PFSK-1 (cell line): Measurements from ENCODE around the gene S100A1.

Experiments
- POLR2AphosphoS5 ChIP-seq: IDR thresholded peaks from 2 replicates; pipeline ENCODE4 v1.6.1; 2012; ENCODE audit warnings: low read depth, mild to moderate bottlenecking, control low read depth, low read length, moderate library complexity
- TF ChIP-seq, protein P1 (sequence below), 2 experiments: IDR thresholded peaks; 2 replicates each; pipeline versions ENCODE4 v1.6.1 to v1.8.0; 2011 to 2012; ENCODE audit warnings: low read depth in 2 of 2, low read length in 2 of 2, control low read depth in 1 of 2, inconsistent platforms in 1 of 2, mild to moderate bottlenecking in 1 of 2, moderate library complexity in 1 of 2; ENCODE audit not compliant: insufficient read depth in 1 of 2

DNA sequence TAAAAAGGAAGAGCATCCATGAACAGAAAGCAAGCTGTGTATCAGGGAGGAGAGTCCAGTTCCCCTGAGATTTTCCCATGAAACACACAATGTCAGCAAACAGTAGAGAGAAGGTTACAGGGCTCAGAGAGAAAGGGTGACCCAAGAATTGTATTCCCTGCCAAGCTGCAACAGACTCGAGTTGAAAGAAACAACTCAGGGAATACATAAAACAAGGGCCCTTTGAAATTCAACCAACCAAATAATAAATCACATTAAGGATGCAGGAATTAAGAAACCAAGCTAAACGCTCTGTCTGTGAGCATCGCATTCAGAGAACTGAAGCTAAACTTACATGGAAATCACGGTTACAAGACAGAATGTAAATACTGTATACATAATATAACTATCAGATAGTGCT is 35.5 kb upstream of the S100A1 start:
- TF ChIP-seq, protein P1, sequence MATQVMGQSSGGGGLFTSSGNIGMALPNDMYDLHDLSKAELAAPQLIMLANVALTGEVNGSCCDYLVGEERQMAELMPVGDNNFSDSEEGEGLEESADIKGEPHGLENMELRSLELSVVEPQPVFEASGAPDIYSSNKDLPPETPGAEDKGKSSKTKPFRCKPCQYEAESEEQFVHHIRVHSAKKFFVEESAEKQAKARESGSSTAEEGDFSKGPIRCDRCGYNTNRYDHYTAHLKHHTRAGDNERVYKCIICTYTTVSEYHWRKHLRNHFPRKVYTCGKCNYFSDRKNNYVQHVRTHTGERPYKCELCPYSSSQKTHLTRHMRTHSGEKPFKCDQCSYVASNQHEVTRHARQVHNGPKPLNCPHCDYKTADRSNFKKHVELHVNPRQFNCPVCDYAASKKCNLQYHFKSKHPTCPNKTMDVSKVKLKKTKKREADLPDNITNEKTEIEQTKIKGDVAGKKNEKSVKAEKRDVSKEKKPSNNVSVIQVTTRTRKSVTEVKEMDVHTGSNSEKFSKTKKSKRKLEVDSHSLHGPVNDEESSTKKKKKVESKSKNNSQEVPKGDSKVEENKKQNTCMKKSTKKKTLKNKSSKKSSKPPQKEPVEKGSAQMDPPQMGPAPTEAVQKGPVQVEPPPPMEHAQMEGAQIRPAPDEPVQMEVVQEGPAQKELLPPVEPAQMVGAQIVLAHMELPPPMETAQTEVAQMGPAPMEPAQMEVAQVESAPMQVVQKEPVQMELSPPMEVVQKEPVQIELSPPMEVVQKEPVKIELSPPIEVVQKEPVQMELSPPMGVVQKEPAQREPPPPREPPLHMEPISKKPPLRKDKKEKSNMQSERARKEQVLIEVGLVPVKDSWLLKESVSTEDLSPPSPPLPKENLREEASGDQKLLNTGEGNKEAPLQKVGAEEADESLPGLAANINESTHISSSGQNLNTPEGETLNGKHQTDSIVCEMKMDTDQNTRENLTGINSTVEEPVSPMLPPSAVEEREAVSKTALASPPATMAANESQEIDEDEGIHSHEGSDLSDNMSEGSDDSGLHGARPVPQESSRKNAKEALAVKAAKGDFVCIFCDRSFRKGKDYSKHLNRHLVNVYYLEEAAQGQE (IDR thresholded peaks at IDR 0.05; ENCODE audit: insufficient read depth in 1 of 2, low read depth in 2 of 2, low read length in 2 of 2): no peak
- TF ChIP-seq POLR2AphosphoS5: no peak
